Measurements from ENCODE around the gene SLC35D1.

DNA sequence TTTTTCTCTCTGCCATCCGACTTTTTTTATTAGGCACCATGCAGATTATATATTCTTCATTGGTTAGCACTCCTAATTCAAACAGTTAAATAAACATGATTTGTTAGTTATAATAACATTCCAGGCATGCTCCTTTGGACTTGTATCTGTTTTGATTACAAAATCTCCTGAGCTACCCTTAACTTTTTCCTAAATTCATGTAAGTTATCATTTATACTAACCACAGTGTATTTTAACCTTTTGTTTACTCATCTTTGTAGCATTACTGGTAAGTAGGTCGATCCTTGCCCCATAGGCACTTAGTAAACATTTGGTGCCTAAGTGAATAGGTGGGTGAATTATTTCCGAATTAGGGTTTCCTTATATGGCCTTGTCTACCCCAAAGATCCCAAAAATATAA, 85.4 kb downstream of the SLC35D1 start:
- no peak for TF ChIP-seq PATZ1 (CRISPR knock-in tag; IDR thresholded peaks at IDR 0.05; ENCODE audit: borderline replicate concordance)
- TF ChIP-seq ZNF8 (CRISPR knock-in tag; IDR thresholded peaks at IDR 0.05): no peak
- TF ChIP-seq ARNTL (CRISPR knock-in tag; IDR thresholded peaks at IDR 0.05; ENCODE audit: borderline replicate concordance, low read depth): no peak
- no peak for TF ChIP-seq RARB (CRISPR knock-in tag; IDR thresholded peaks at IDR 0.05)
- no peak for TF ChIP-seq TOX (CRISPR knock-in tag; IDR thresholded peaks at IDR 0.05; ENCODE audit: borderline replicate concordance)

Data from SK-N-SH treated with all-trans-retinoic acid at 6 μM for 48 hours (cell line).